Activated naive CD8-positive, alpha-beta T cell treated with anti-CD3 and anti-CD28 coated beads, Interleukin-2, amount 50 U/mL, for 24 hours (primary cell): ENCODE measurements around the gene GAGE1.

Experiments used
- ATAC-seq: fragments of 150-1000 bp; cut with Tn5 transposase; one replicate; pipeline ENCODE4 v1.10.0; 2021
- DNase-seq: peaks from one replicate; pipeline ENCODE4 v3.0.0; 2021
- H3K27ac Mint-ChIP-seq: one replicate; pipeline ENCODE4 v1.8.0; 2021; ENCODE audit warnings: mild to moderate bottlenecking, mixed read lengths
- H3K27me3 Mint-ChIP-seq: one replicate; pipeline ENCODE4 v1.8.0; 2021; ENCODE audit warnings: mixed read lengths
- H3K36me3 Mint-ChIP-seq: one replicate; pipeline ENCODE4 v1.8.0; 2021; ENCODE audit warnings: low read depth, mixed read lengths
- H3K4me1 Mint-ChIP-seq: one replicate; pipeline ENCODE4 v1.8.0; 2021; ENCODE audit warnings: mixed read lengths
- H3K4me3 Mint-ChIP-seq: one replicate; pipeline ENCODE4 v1.8.0; 2021; ENCODE audit warnings: mild to moderate bottlenecking, moderate library complexity, mixed read lengths
- H3K9me3 Mint-ChIP-seq: one replicate; pipeline ENCODE4 v1.8.0; 2021; ENCODE audit warnings: mixed read lengths

GAGE1 gene

GRCh38 chrX:49656533-49656932 lies 57.7 kb downstream of the GAGE1 start:
- DNase-seq, result no peak
- H3K4me1 Mint-ChIP-seq, result no peaks in the 10 kb centered on the region
- no peaks in the 10 kb centered on the region for H3K9me3 Mint-ChIP-seq
- ATAC-seq, result no peak
- no peak overlapping the region for H3K27ac Mint-ChIP-seq
- no peak overlapping the region for H3K4me3 Mint-ChIP-seq
- H3K36me3 Mint-ChIP-seq, result no peaks in the 10 kb centered on the region
- H3K27me3 Mint-ChIP-seq, result no peaks in the 10 kb centered on the region
